ENCODE results near the gene OSM.

Gene OSM

GRCh38 chr22:30243661-30244060, 23.0 kb downstream of the OSM start:
- TF ChIP-seq CTCF (IDR thresholded peaks at IDR 0.05; ENCODE audit: low read depth, low read length, missing control alignments), result no peak
- H3K27ac ChIP-seq, result peak overlapping the region; percentile 95

GRCh38 chr22:30241576-30242371, 24.9 kb downstream of the OSM start:
- H3K36me3 ChIP-seq (replicated peaks), result peaks cover 52% of the 10 kb centered on the region
- no peak for TF ChIP-seq CTCF (IDR thresholded peaks at IDR 0.05; ENCODE audit: low read depth, low read length, missing control alignments)
- H3K4me3 ChIP-seq (ENCODE audit: low read depth, low read length), result peak overlapping the region; percentile 88
- in situ Hi-C loops (cut with HindIII; ENCODE audit: low pct_ligation_motif_present, low sequenced_read_pairs), result no loop called here
- no peaks in the 10 kb centered on the region for H3K27me3 ChIP-seq (replicated peaks)
- H3K27ac ChIP-seq, result peak overlapping the region; percentile 95
- no peak for DNase-seq

More at GRCh38 chr22:30243661-30244060, 23.0 kb downstream of the OSM start:
- no peak for DNase-seq
- Histone ChIP-seq H3K36me3 (replicated peaks) (peaks cover 52% of the 10 kb centered on the region), H3K4me3 (ENCODE audit: low read depth, low read length) (peak overlapping the region; percentile 88), H3K27me3 (replicated peaks) (no peaks in the 10 kb centered on the region)
- in situ Hi-C loops (cut with HindIII; ENCODE audit: low pct_ligation_motif_present, low sequenced_read_pairs), result no loop called here

- H3K4me3 ChIP-seq (ENCODE audit: low read depth, low read length), result no peak overlapping the region
- peaks cover 52% of the 10 kb centered on the region for H3K36me3 ChIP-seq (replicated peaks)
- H3K27me3 ChIP-seq (replicated peaks), result no peaks in the 10 kb centered on the region
- no peak for DNase-seq
- no peak for TF ChIP-seq CTCF (IDR thresholded peaks at IDR 0.05; ENCODE audit: low read depth, low read length, missing control alignments)
- in situ Hi-C loops (cut with HindIII; ENCODE audit: low pct_ligation_motif_present, low sequenced_read_pairs), result no loop called here
- peak overlapping the region; percentile 95 for H3K27ac ChIP-seq
These were observed 25.9 kb downstream of the OSM start for GRCh38 chr22:30240541-30241417.

- TF ChIP-seq CTCF (IDR thresholded peaks at IDR 0.05; ENCODE audit: low read depth, low read length, missing control alignments), result no peak
- H3K27me3 ChIP-seq (replicated peaks), result no peaks in the 10 kb centered on the region
- peaks cover 44% of the 10 kb centered on the region for H3K36me3 ChIP-seq (replicated peaks)
- H3K4me3 ChIP-seq (ENCODE audit: low read depth, low read length), result no peak overlapping the region
- peak overlapping the region; percentile 95 for H3K27ac ChIP-seq
- in situ Hi-C loops (cut with HindIII; ENCODE audit: low pct_ligation_motif_present, low sequenced_read_pairs), result no loop called here
- DNase-seq, result no peak
These were observed 26.9 kb downstream of the OSM start for GRCh38 chr22:30239488-30240405.

GRCh38 chr22:30238661-30239487, 27.8 kb downstream of the OSM start:
- Histone ChIP-seq H3K36me3 (replicated peaks) (peaks cover 35% of the 10 kb centered on the region), H3K27ac (peak overlapping the region; percentile 95), H3K27me3 (replicated peaks) (no peaks in the 10 kb centered on the region), H3K4me3 (ENCODE audit: low read depth, low read length) (no peak overlapping the region)
- peak; percentile 81 for DNase-seq
- TF ChIP-seq CTCF (IDR thresholded peaks at IDR 0.05; ENCODE audit: low read depth, low read length, missing control alignments), result no peak
- in situ Hi-C loops (cut with HindIII; ENCODE audit: low pct_ligation_motif_present, low sequenced_read_pairs), result no loop called here
